HCT116 (cell line): ENCODE data around the gene CELF2. TPM values are rescaled to one million over a fixed set of nuclear protein-coding genes. Genes with fewer than 3 reads are reported as not detected.
A peak's percentile ranks its signal among the peaks of the same experiment; 100 is the strongest.

Experiments used
- ATAC-seq: fragments of 200-7000 bp; cut with Tn5 transposase; 2 replicates; pipeline ENCODE4 v1.9.1; 2020; ENCODE audit warnings: mild to moderate bottlenecking, moderate library complexity
- BruUV-seq: library from RNA; stranded (reverse); fragments of 400-500 nt; replicated peaks from 2 replicates; lab custom pipeline; 2021; lab: Mats Ljungman, UMichigan
- CTCF ChIA-PET: fragments of 300-600 bp; sonication (Branson Sonifier 250); formaldehyde crosslinking; loops from one replicate; lab custom pipeline; 2021; ENCODE audit warnings: antibody characterized with exemption; lab: Charles Lee
- POLR2A ChIA-PET: fragments of 300-600, 350-600 bp; sonication (Branson Sonifier 250); formaldehyde crosslinking; loops from one replicate; lab custom pipeline; 2021; ENCODE audit warnings: antibody characterized with exemption; lab: Charles Lee
- RAD21 ChIA-PET, 2 experiments: fragments of 300-600 bp; sonication (Branson Sonifier 250); formaldehyde crosslinking; loops; one replicate each; lab custom pipeline; 2023; ENCODE audit warnings: low total read pairs in 2 of 2; ENCODE audit not compliant: uncharacterized antibody in 2 of 2, unreplicated experiment in 2 of 2, low non-redundant PET in 1 of 2; lab: Charles Lee
- DNase-seq: peaks from one replicate; pipeline ENCODE4 v3.0.0-alpha.2; 2010; ENCODE audit warnings: low read depth, low spot score
- H2AFZ ChIP-seq: fragments of 200-600 bp; shearing (Covaris generic), sonication (generic); 2 replicates; pipeline ENCODE4 v1.6.1; 2017; ENCODE audit warnings: low read depth, mixed run types, mixed read lengths, antibody characterized with exemption, low read length; ENCODE audit not compliant: poor library complexity, severe bottlenecking
- H3K27ac ChIP-seq: 2 replicates; pipeline ENCODE4 v1.5.1; 2012; ENCODE audit warnings: low read depth, low read length
- H3K27me3 ChIP-seq: fragments of 200-600 bp; sonication (generic); 2 replicates; pipeline ENCODE4 v1.6.1; 2016; ENCODE audit warnings: mixed run types, low read length, mixed read lengths; ENCODE audit not compliant: insufficient read depth
- H3K36me3 ChIP-seq, 2 experiments: fragments of 200-500 bp in 1 of 2; fragments of 200-600 bp in 1 of 2; sonication (Bioruptor generic) in 1 of 2; sonication (generic) in 1 of 2; 2 replicates each; pipeline versions ENCODE4 v1.5.1 to v1.6.1; 2014 to 2016; ENCODE audit warnings: low read length in 2 of 2, inconsistent platforms in 1 of 2, mixed read lengths in 1 of 2, mixed run types in 1 of 2; ENCODE audit not compliant: insufficient read depth in 2 of 2, control insufficient read depth in 1 of 2
- H3K4me1 ChIP-seq, 2 experiments: fragments of 200-600 bp in 1 of 2; sonication (generic) in 1 of 2; 2 replicates each; pipeline versions ENCODE4 v1.5.1 to v1.6.1; 2012 to 2017; ENCODE audit warnings: low read length in 2 of 2, inconsistent platforms in 1 of 2, mild to moderate bottlenecking in 1 of 2, mixed read lengths in 1 of 2, mixed run types in 1 of 2, moderate library complexity in 1 of 2; ENCODE audit not compliant: insufficient read depth in 2 of 2, control insufficient read depth in 1 of 2
- H3K4me2 ChIP-seq: fragments of 200-600 bp; sonication (generic); 2 replicates; pipeline ENCODE4 v1.6.1; 2017; ENCODE audit warnings: mixed run types, low read length, mixed read lengths
- H3K4me3 ChIP-seq, 2 experiments: fragments of 200-600 bp in 1 of 2; sonication (generic) in 1 of 2; replicated peaks in 1 of 2; 2 replicates each; pipeline ENCODE4 v1.5.1; 2011 to 2016; ENCODE audit warnings: low read length in 2 of 2, control low read depth in 1 of 2, low read depth in 1 of 2, mild to moderate bottlenecking in 1 of 2, mixed read lengths in 1 of 2, mixed run types in 1 of 2
- H3K79me2 ChIP-seq: fragments of 200-600 bp; sonication (generic); 2 replicates; pipeline ENCODE4 v1.6.1; 2017; ENCODE audit warnings: mild to moderate bottlenecking, mixed run types, low read length, moderate library complexity, mixed read lengths; ENCODE audit not compliant: insufficient read depth
- H3K9ac ChIP-seq: fragments of 200-600 bp; sonication (generic); 2 replicates; pipeline ENCODE4 v1.6.1; 2016; ENCODE audit warnings: low read length, mixed read lengths
- H3K9me2 ChIP-seq: fragments of 200-600 bp; sonication (generic), shearing (Covaris generic); 2 replicates; pipeline ENCODE4 v1.6.1; 2017; ENCODE audit warnings: mixed run types, mild to moderate bottlenecking, moderate library complexity; ENCODE audit not compliant: insufficient read depth
- H3K9me3 ChIP-seq, 2 experiments: fragments of 200-500 bp in 1 of 2; fragments of 200-600 bp in 1 of 2; sonication (Bioruptor generic) in 1 of 2; sonication (generic) in 1 of 2; 2 replicates each; pipeline ENCODE4 v1.6.1; 2014 to 2017; ENCODE audit warnings: low read length in 2 of 2, mixed read lengths in 2 of 2, inconsistent platforms in 1 of 2, low read depth in 1 of 2, mild to moderate bottlenecking in 1 of 2, mixed run types in 1 of 2, moderate library complexity in 1 of 2; ENCODE audit not compliant: control insufficient read depth in 1 of 2, insufficient read depth in 1 of 2
- H4K20me1 ChIP-seq: fragments of 200-600 bp; sonication (generic), shearing (Covaris generic); 2 replicates; pipeline ENCODE4 v1.6.1; 2017; ENCODE audit warnings: mixed run types, mild to moderate bottlenecking, moderate library complexity; ENCODE audit not compliant: insufficient read depth
- EGR1 ChIP-seq: IDR thresholded peaks from 2 replicates; pipeline ENCODE4 v1.6.1; 2012; ENCODE audit warnings: low read depth
- POLR2AphosphoS5 ChIP-seq: IDR thresholded peaks from 2 replicates; pipeline ENCODE4 v1.6.1; 2011; ENCODE audit warnings: mild to moderate bottlenecking, low read depth, low read length, moderate library complexity
- RAD21 ChIP-seq: IDR thresholded peaks from 2 replicates; pipeline ENCODE4 v1.6.1; 2012; ENCODE audit warnings: low read depth, mild to moderate bottlenecking
- SP1 ChIP-seq: IDR thresholded peaks from 2 replicates; pipeline ENCODE4 v1.6.1; 2012; ENCODE audit warnings: low read depth
- TCF7L2 ChIP-seq: IDR thresholded peaks from 2 replicates; pipeline ENCODE4 v1.7.0; 2011; ENCODE audit warnings: borderline replicate concordance, inconsistent platforms; ENCODE audit not compliant: insufficient read depth, insufficient read length; ENCODE audit errors: extremely low read depth
- YY1 ChIP-seq: IDR thresholded peaks from 2 replicates; pipeline ENCODE4 v1.6.1; 2011; ENCODE audit warnings: low read length, low read depth, moderate library complexity, mild to moderate bottlenecking; ENCODE audit not compliant: insufficient replicate concordance; ENCODE audit errors: extremely low read depth
- ZFX ChIP-seq: fragments of 450-650 bp; IDR thresholded peaks from 2 replicates; pipeline ENCODE4 v1.6.1; 2017
- intact Hi-C: fragments of 100-400 bp; cut with micrococcal nuclease; formaldehyde crosslinking; loops from 2 replicates; pipeline ENCODE4 v1.10.0; 2022
- total RNA-seq: library from RNA; stranded (reverse); gene quantifications from one replicate; pipeline ENCODE4 v1.2.1, GENCODE V29; 2021; ENCODE audit not compliant: unreplicated experiment

Gene CELF2
- total RNA-seq, 1 experiment from 2014 or later, result 0.66 TPM

DNA sequence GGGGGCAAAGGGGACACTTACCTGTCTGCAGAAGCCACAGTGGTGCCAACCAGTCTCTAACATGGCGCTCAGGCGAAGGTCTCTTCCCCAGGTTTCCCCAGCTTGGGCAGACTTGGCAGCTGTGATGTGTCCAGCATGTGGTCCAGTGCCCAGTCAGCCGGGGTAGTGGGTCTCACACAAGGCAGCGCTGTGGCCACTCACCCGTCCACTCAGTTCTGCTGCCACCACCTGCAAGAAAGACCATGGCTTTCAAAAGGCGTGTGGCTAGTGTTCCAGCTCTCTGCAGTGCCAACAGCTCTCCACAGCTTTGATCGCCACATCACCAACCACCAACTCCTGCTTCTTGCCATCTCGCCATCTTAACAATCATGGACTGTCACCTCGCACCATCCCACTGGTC is 334.1 kb downstream of the CELF2 start:
- no peak for TF ChIP-seq RAD21
- no peak for TF ChIP-seq ZFX
- TF ChIP-seq POLR2AphosphoS5, result no peak
- Histone ChIP-seq H3K27ac (no peak overlapping the region), H3K9me2 (no peaks in the 10 kb centered on the region), H4K20me1 (no peaks in the 10 kb centered on the region), H3K79me2 (no peaks in the 10 kb centered on the region), H3K36me3 (no peaks in the 10 kb centered on the region), H3K4me3 (no peak overlapping the region), H3K4me2 (no peak overlapping the region), H3K27me3 (no peaks in the 10 kb centered on the region), H3K9me3 (no peaks in the 10 kb centered on the region), H3K9ac (no peak overlapping the region), H2AFZ (no peak overlapping the region), H3K4me1 (no peaks in the 10 kb centered on the region)
- BruUV-seq, result no TSS peak
- CTCF ChIA-PET, result no interaction called here
- DNase-seq (no peak), ATAC-seq (no peak)
- POLR2A ChIA-PET, result no interaction called here
- RAD21 ChIA-PET, result no interaction called here
- intact Hi-C loops, result no loop called here

DNA sequence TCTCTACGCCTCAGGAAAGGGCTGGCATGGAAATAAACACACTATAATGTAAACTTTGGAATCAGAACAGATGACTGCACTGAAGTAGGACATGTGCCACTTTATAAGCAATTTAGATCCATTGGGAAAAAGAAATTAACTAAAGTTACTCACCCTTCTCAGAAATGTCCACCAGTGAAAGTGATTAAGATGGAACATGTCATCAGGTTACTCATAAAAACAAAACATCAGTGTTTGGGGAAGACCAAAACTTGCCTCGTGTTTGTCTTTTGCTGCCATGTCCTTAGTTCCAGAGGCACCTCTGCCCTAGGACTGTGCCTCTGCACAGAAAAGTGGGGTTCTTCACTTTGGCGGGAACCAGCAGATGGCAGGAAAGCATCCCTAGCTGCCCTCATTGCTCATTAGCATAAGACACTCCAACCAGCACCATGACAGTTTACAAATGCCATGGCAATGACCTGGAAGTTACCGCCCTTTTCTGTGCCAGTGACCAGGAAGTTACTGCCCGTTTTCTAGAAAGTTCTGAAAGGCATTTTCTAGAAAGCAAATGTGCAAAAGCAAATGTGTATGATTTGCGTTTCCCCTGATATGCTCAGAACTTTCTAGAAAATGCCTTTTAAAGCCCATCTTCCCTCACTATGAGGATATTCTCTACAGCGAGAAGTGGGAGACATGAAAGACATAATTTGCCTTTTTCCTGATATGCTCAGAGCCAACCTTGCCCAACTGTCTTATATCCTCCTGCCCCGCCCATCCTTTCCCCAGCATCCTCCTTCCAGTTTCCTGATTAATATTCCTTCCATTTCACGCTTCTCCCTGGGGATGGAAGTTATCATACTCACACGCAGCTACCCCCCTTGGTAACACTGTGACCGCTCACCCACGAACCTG is 335.6 kb downstream of the CELF2 start:
- Histone ChIP-seq H4K20me1 (no peaks in the 10 kb centered on the region), H3K4me2 (no peak overlapping the region), H3K4me1 (no peaks in the 10 kb centered on the region)
- ChIA-PET CTCF (no interaction called here), POLR2A (no interaction called here)
- TF ChIP-seq EGR1 (no peak), ZFX (no peak), TCF7L2 (no peak), SP1 (peak; percentile 15; the same call in 1 of the 2 replicates), RAD21 (peak; percentile 13; the same call in 1 of the 2 replicates), YY1 (no peak)
- TF ChIP-seq, all 23 proteins: peak for 2
- Histone ChIP-seq H3K27me3 (no peaks in the 10 kb centered on the region), H2AFZ (no peak overlapping the region), H3K27ac (no peak overlapping the region), H3K9ac (no peak overlapping the region), H3K4me3 (no peak overlapping the region), H3K9me3 (no peaks in the 10 kb centered on the region), H3K9me2 (no peaks in the 10 kb centered on the region), H3K79me2 (no peaks in the 10 kb centered on the region), H3K36me3 (no peaks in the 10 kb centered on the region)
- ATAC-seq (peak; percentile 38; the same call in 1 of the 2 replicates), DNase-seq (no peak)
- intact Hi-C loops, result no loop called here
- RAD21 ChIA-PET, result no interaction called here
- BruUV-seq, result no TSS peak
